PFSK-1 (cell line): ENCODE results near the gene ANGPT4.

Experiments
- POLR2AphosphoS5 ChIP-seq: IDR thresholded peaks from 2 replicates; pipeline ENCODE4 v1.6.1; 2012; ENCODE audit warnings: low read depth, mild to moderate bottlenecking, control low read depth, low read length, moderate library complexity
- REST ChIP-seq, 2 experiments: IDR thresholded peaks; 2 replicates each; pipeline versions ENCODE4 v1.6.1 to v1.8.0; 2011 to 2012; ENCODE audit warnings: low read depth in 2 of 2, low read length in 2 of 2, control low read depth in 1 of 2, inconsistent platforms in 1 of 2, mild to moderate bottlenecking in 1 of 2, moderate library complexity in 1 of 2; ENCODE audit not compliant: insufficient read depth in 1 of 2
- SIN3A ChIP-seq: IDR thresholded peaks from 2 replicates; pipeline ENCODE4 v1.6.1; 2012; ENCODE audit warnings: mild to moderate bottlenecking, low read length, moderate library complexity, borderline replicate concordance; ENCODE audit not compliant: insufficient read depth

DNA sequence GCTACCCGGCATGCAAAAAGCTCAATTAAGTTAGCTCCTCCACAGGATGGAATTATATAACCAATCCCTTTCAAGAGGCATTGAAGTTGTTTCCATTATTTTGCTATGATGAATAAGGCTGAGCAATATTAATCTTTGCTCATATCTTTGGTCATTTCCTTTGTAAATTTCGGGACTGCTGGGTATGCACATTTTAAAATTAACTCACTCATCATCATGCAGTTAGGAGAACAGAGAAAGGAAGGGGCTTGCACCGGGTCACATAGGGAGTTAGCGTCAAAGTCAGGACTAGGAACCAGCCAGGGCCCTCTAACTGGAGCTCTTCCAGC, 83.0 kb downstream of the ANGPT4 start:
- TF ChIP-seq REST (IDR thresholded peaks at IDR 0.05; ENCODE audit: insufficient read depth in 1 of 2, low read depth in 2 of 2, low read length in 2 of 2) (no peak), POLR2AphosphoS5 (no peak), SIN3A (no peak)
